Mesendoderm (in vitro differentiated cells): Measurements from ENCODE around the gene STRN3.
A peak's percentile ranks its signal among the peaks of the same experiment; 100 is the strongest.

Experiments
- DNase-seq: peaks from one replicate; pipeline ENCODE4 v3.0.0; 2013
- H2AK5ac ChIP-seq: 2 replicates; pipeline ENCODE4 v1.6.1; 2013; ENCODE audit warnings: low read length, inconsistent platforms
- H2BK120ac ChIP-seq: 2 replicates; pipeline ENCODE4 v1.6.1; 2013; ENCODE audit warnings: low read depth, mild to moderate bottlenecking, low read length, moderate library complexity, mixed read lengths
- H2BK15ac ChIP-seq: replicated peaks from 2 replicates; pipeline ENCODE4 v1.6.1; 2013; ENCODE audit warnings: low read depth, mild to moderate bottlenecking, moderate library complexity
- H2BK5ac ChIP-seq: 2 replicates; pipeline ENCODE4 v1.6.1; 2013; ENCODE audit warnings: low read length, inconsistent platforms
- H3K18ac ChIP-seq: 2 replicates; pipeline ENCODE4 v1.6.1; 2013; ENCODE audit warnings: mild to moderate bottlenecking, low read length, mixed read lengths
- H3K23ac ChIP-seq: one replicate; pipeline ENCODE4 v1.6.1; 2013; ENCODE audit warnings: low read length
- H3K27ac ChIP-seq: 2 replicates; pipeline ENCODE4 v1.5.1; 2013; ENCODE audit warnings: low read depth, mild to moderate bottlenecking, inconsistent platforms, low read length, moderate library complexity
- H3K27me3 ChIP-seq: 2 replicates; pipeline ENCODE4 v1.6.1; 2013; ENCODE audit warnings: low read length, control low read depth, mild to moderate bottlenecking, inconsistent platforms; ENCODE audit not compliant: insufficient read depth, poor library complexity
- H3K36me3 ChIP-seq: 2 replicates; pipeline ENCODE4 v1.6.1; 2013; ENCODE audit warnings: low read length, inconsistent platforms; ENCODE audit not compliant: control insufficient read depth, insufficient read depth
- H3K4ac ChIP-seq: one replicate; pipeline ENCODE4 v1.6.1; 2013; ENCODE audit warnings: low read depth, mild to moderate bottlenecking, low read length, moderate library complexity
- H3K4me1 ChIP-seq: 2 replicates; pipeline ENCODE4 v1.6.1; 2013; ENCODE audit warnings: low read depth, low read length, inconsistent platforms; ENCODE audit not compliant: control insufficient read depth
- H3K4me2 ChIP-seq: 2 replicates; pipeline ENCODE4 v1.6.1; 2013; ENCODE audit warnings: low read length
- H3K4me3 ChIP-seq: 2 replicates; pipeline ENCODE4 v1.5.1; 2013; ENCODE audit warnings: mild to moderate bottlenecking, low read length
- H3K56ac ChIP-seq: one replicate; pipeline ENCODE4 v1.6.1; 2013; ENCODE audit warnings: low read length
- H3K79me1 ChIP-seq: 2 replicates; pipeline ENCODE4 v1.6.1; 2013; ENCODE audit warnings: low read length, inconsistent platforms
- H3K79me2 ChIP-seq: 2 replicates; pipeline ENCODE4 v1.6.1; 2013; ENCODE audit warnings: mild to moderate bottlenecking, low read length; ENCODE audit not compliant: control insufficient read depth, insufficient read depth
- H3K9ac ChIP-seq: 2 replicates; pipeline ENCODE4 v1.6.1; 2013; ENCODE audit warnings: low read length, inconsistent platforms
- H4K5ac ChIP-seq: one replicate; pipeline ENCODE4 v1.6.1; 2013; ENCODE audit warnings: low read length
- H4K8ac ChIP-seq: one replicate; pipeline ENCODE4 v1.6.1; 2013; ENCODE audit warnings: low read depth, mild to moderate bottlenecking, control low read depth, low read length, moderate library complexity
- WGBS: extraction: QIAGEN DNeasy Blood & Tissue Kit; methylation state at CpG from one replicate; pipeline ENCODE4 v1.1.7; 2013; ENCODE audit warnings: low lambda C conversion rate, missing lambda C conversion rate; ENCODE audit not compliant: insufficient coverage; ENCODE audit errors: extremely low coverage; 5-methylcytosine and 5-hydroxymethylcytosine counted together

STRN3 gene

GRCh38 chr14:30893819-30894218, 132.4 kb downstream of the STRN3 start:
- 100% methylated on average over 2 of the region's 2 CpGs for WGBS
- peaks cover 1% of the 10 kb centered on the region for H3K36me3 ChIP-seq
- no peak overlapping the region for H4K8ac ChIP-seq

DNA sequence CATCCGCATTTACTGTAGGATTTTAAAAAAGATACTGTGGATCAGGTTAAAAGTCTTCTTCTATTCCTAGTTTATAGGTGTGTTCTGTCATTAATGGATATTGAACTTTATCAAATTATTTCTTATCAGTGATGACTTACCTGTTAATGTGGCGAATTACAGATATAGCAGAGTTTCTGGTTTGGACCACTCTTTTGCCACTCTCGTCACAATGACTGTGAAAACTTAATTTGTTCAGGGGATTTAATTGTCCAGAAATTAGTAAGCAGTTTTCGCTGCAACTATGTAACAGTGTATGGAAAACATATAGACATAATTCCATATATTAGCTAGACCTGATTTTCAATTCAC, 137.0 kb downstream of the STRN3 start:
- H3K23ac ChIP-seq = no peak overlapping the region
- H2BK120ac ChIP-seq = no peak overlapping the region
- no peaks in the 10 kb centered on the region for H3K79me1 ChIP-seq
- no peak overlapping the region for H3K4ac ChIP-seq
- no peak overlapping the region for H3K56ac ChIP-seq
- H4K5ac ChIP-seq = no peak overlapping the region
- H2BK15ac ChIP-seq = no peak overlapping the region
- no peak overlapping the region for H3K4me2 ChIP-seq
- no peak overlapping the region for H2BK5ac ChIP-seq
- H3K27me3 ChIP-seq = no peaks in the 10 kb centered on the region
- no peak overlapping the region for H4K8ac ChIP-seq
- H2AK5ac ChIP-seq = no peak overlapping the region
- H3K18ac ChIP-seq = no peak overlapping the region
- H3K36me3 ChIP-seq = peaks cover 10% of the 10 kb centered on the region
- no peaks in the 10 kb centered on the region for H3K4me1 ChIP-seq
- no peak overlapping the region for H3K27ac ChIP-seq
- no peak overlapping the region for H3K9ac ChIP-seq
- no peak overlapping the region for H3K4me3 ChIP-seq
- DNase-seq = no peak
- WGBS = no CpG with 5 or more reads among the region's 4 CpGs
- H3K79me2 ChIP-seq = no peaks in the 10 kb centered on the region

More at GRCh38 chr14:30893819-30894218, 132.4 kb downstream of the STRN3 start:
- no peaks in the 10 kb centered on the region for H3K79me2 ChIP-seq
- no peak overlapping the region for H2BK120ac ChIP-seq
- H3K56ac ChIP-seq = no peak overlapping the region
- no peak for DNase-seq
- no peaks in the 10 kb centered on the region for H3K27me3 ChIP-seq
- no peak overlapping the region for H3K9ac ChIP-seq
- H3K27ac ChIP-seq = no peak overlapping the region
- H4K5ac ChIP-seq = no peak overlapping the region
- H3K79me1 ChIP-seq = no peaks in the 10 kb centered on the region
- H3K4me1 ChIP-seq = no peaks in the 10 kb centered on the region
- H3K4me2 ChIP-seq = no peak overlapping the region
- H3K4me3 ChIP-seq = no peak overlapping the region
- H3K4ac ChIP-seq = no peak overlapping the region
- no peak overlapping the region for H2AK5ac ChIP-seq
- no peak overlapping the region for H2BK5ac ChIP-seq
- no peak overlapping the region for H3K23ac ChIP-seq
- H3K18ac ChIP-seq = no peak overlapping the region
- H2BK15ac ChIP-seq = no peak overlapping the region

DNA sequence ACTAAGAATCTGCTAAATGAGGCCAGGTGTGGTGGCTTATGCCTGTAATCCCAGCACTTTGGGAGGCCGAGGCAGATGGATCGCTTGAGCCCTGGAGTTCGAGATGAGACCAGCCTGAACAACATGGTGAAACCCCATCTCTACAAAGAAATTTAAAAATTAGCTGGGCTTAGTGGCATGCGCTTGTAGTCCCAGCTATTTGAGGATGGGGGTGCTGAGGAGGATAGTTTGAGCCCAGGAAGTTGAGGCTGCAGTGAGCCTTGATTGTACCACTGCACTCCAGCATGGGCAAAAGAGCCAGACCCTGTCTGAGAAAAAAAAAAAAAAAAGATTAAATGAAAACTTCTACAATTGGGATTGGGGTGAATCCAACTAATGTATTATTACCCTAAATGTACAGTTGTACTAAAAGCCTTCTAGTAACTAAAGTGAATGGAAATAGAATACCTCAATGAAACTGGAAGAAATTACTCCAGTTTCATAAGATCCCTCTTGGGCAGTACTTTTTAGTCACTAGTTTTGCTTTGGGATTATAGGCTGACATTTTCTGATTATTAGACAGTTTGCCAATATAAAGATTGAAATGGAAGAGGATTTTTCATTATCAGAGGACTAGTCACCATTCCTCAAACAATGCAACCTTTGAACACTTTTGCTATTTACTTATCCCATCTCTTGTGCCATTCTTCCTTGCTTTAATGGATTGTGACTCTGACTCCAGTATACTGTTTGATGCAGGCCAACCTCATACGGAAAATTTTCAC, 137.5 kb downstream of the STRN3 start:
- H3K36me3 ChIP-seq = peaks cover 10% of the 10 kb centered on the region
- H4K5ac ChIP-seq = no peak overlapping the region
- H3K23ac ChIP-seq = no peak overlapping the region
- no peak overlapping the region for H2BK5ac ChIP-seq
- H3K4ac ChIP-seq = no peak overlapping the region
- no peak overlapping the region for H3K56ac ChIP-seq
- no peak overlapping the region for H4K8ac ChIP-seq
- no peak overlapping the region for H3K4me2 ChIP-seq
- no peak overlapping the region for H3K18ac ChIP-seq
- no peaks in the 10 kb centered on the region for H3K79me2 ChIP-seq
- H3K4me3 ChIP-seq = no peak overlapping the region
- no peak overlapping the region for H2BK120ac ChIP-seq
- H2AK5ac ChIP-seq = no peak overlapping the region
- no peak overlapping the region for H3K9ac ChIP-seq
- no peak overlapping the region for H3K27ac ChIP-seq
- no peaks in the 10 kb centered on the region for H3K4me1 ChIP-seq
- peak; percentile 22 for DNase-seq
- WGBS = no CpG with 5 or more reads among the region's 5 CpGs
- no peaks in the 10 kb centered on the region for H3K27me3 ChIP-seq
- H3K79me1 ChIP-seq = no peaks in the 10 kb centered on the region
- no peak overlapping the region for H2BK15ac ChIP-seq

DNA sequence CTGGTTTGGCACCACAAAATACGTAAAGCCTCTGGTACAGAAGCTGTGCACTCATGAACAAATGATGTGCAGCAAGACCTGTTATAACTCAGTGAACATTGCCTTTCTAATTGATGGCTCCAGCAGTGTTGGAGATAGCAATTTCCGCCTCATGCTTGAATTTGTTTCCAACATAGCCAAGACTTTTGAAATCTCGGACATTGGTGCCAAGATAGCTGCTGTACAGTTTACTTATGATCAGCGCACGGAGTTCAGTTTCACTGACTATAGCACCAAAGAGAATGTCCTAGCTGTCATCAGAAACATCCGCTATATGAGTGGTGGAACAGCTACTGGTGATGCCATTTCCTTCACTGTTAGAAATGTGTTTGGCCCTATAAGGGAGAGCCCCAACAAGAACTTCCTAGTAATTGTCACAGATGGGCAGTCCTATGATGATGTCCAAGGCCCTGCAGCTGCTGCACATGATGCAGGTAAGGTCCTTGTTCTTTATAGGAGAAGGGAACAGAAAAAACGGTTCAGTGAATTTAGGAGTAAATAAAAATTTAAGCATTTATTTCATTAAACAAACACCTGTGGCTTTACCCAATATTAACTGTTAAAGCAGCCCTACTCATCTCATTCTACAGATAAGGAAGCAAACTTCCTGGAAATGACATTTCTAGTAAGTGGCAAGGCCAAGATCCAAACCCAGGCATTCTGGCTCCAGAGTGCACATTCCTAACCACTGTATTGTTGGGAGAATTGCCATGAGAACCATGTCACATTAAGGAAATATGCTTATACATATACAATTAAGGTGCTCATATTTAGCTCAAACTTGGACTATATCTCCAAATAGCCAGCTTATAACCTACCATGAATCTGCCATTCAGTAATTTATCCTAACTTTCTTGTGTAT, 140.1 kb downstream of the STRN3 start:
- whole genome bisulfite sequencing = no CpG with 5 or more reads among the region's 7 CpGs
- H2BK5ac ChIP-seq = no peak overlapping the region
- H3K18ac ChIP-seq = no peak overlapping the region
- no peak overlapping the region for H3K4me3 ChIP-seq
- no peak overlapping the region for H4K8ac ChIP-seq
- no peaks in the 10 kb centered on the region for H3K79me2 ChIP-seq
- H3K4ac ChIP-seq = no peak overlapping the region
- H2BK15ac ChIP-seq = no peak overlapping the region
- no peaks in the 10 kb centered on the region for H3K4me1 ChIP-seq
- H2AK5ac ChIP-seq = no peak overlapping the region
- H3K4me2 ChIP-seq = no peak overlapping the region
- no peak overlapping the region for H4K5ac ChIP-seq
- H3K36me3 ChIP-seq = peaks cover 11% of the 10 kb centered on the region
- H3K56ac ChIP-seq = no peak overlapping the region
- H3K79me1 ChIP-seq = no peaks in the 10 kb centered on the region
- no peak overlapping the region for H3K9ac ChIP-seq
- H2BK120ac ChIP-seq = no peak overlapping the region
- DNase-seq = no peak
- no peaks in the 10 kb centered on the region for H3K27me3 ChIP-seq
- H3K27ac ChIP-seq = no peak overlapping the region
- no peak overlapping the region for H3K23ac ChIP-seq

GRCh38 chr14:30884901-30885300, 141.3 kb downstream of the STRN3 start:
- WGBS = no CpG with 5 or more reads among the region's 3 CpGs
- Histone ChIP-seq H3K27ac (no peak overlapping the region), H4K5ac (no peak overlapping the region), H3K79me1 (no peaks in the 10 kb centered on the region), H2BK5ac (no peak overlapping the region), H3K79me2 (no peaks in the 10 kb centered on the region), H3K56ac (no peak overlapping the region), H4K8ac (no peak overlapping the region), H2BK15ac (no peak overlapping the region), H3K4me1 (no peaks in the 10 kb centered on the region), H2AK5ac (no peak overlapping the region), H3K4me3 (no peak overlapping the region), H3K4ac (no peak overlapping the region), H2BK120ac (no peak overlapping the region), H3K27me3 (no peaks in the 10 kb centered on the region), H3K4me2 (no peak overlapping the region), H3K18ac (no peak overlapping the region), H3K9ac (no peak overlapping the region), H3K36me3 (peaks cover 11% of the 10 kb centered on the region), H3K23ac (no peak overlapping the region)
- no peak for DNase-seq
